ENCODE measurements around the gene ITCH.

DNA sequence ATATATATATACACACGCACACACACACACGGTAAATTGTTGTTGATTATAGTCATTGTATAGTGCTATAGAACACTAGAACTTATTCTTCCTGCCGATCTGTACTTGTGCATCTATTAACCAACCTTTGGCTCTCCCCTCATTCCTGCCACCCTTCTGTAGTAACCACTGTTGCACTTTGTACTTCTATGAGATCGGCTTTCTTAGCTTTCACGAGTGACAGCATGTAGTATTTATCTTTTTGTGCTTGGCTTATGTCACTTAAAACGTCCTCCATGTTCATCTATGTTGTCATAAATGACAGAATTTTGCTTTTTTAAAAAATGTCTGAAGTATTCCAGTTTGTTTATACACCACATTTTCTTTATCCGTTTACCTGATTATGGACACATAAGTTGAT lies 132.2 kb downstream of the ITCH start:
- TF ChIP-seq, protein P1, sequence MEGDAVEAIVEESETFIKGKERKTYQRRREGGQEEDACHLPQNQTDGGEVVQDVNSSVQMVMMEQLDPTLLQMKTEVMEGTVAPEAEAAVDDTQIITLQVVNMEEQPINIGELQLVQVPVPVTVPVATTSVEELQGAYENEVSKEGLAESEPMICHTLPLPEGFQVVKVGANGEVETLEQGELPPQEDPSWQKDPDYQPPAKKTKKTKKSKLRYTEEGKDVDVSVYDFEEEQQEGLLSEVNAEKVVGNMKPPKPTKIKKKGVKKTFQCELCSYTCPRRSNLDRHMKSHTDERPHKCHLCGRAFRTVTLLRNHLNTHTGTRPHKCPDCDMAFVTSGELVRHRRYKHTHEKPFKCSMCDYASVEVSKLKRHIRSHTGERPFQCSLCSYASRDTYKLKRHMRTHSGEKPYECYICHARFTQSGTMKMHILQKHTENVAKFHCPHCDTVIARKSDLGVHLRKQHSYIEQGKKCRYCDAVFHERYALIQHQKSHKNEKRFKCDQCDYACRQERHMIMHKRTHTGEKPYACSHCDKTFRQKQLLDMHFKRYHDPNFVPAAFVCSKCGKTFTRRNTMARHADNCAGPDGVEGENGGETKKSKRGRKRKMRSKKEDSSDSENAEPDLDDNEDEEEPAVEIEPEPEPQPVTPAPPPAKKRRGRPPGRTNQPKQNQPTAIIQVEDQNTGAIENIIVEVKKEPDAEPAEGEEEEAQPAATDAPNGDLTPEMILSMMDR (IDR thresholded peaks at IDR 0.05; ENCODE audit: insufficient read depth, low read length, poor library complexity, severe bottlenecking): no peak
- no peak for TF ChIP-seq EZH2phosphoT487 (conservative IDR thresholded peaks at IDR 0.05; ENCODE audit: low read length)
